GM18858 (cell line): ENCODE data around the gene OSBPL8.
"Not testable (repeated sequence)": the region's sequence is repeated elsewhere in the genome, so short reads cannot be mapped to it uniquely, and the experiment has no call there.

ENCODE experiments used
- ATAC-seq: cut with Tn5 transposase; IDR thresholded peaks from one replicate; pipeline ENCODE4 v1.9.1; 2021; ENCODE audit not compliant: unreplicated experiment

Gene OSBPL8

GRCh38 chr12:76428117-76428516, 131.5 kb downstream of the OSBPL8 start:
- no peak for ATAC-seq

GRCh38 chr12:76426160-76426559, 133.4 kb downstream of the OSBPL8 start:
- ATAC-seq = no peak

- ATAC-seq = no peak
These were observed 134.6 kb downstream of the OSBPL8 start for GRCh38 chr12:76424941-76425340.

GRCh38 chr12:76422543-76423438, 136.8 kb downstream of the OSBPL8 start:
- no peak for ATAC-seq

- no peak for ATAC-seq
These were observed 137.4 kb downstream of the OSBPL8 start for GRCh38 chr12:76422154-76422542.

- ATAC-seq = no peak
These were observed 138.5 kb downstream of the OSBPL8 start for GRCh38 chr12:76421046-76421445.

GRCh38 chr12:76420222-76420621, 139.3 kb downstream of the OSBPL8 start:
- ATAC-seq = no peak

GRCh38 chr12:76417116-76417515, 142.5 kb downstream of the OSBPL8 start:
- peak; percentile 78 for ATAC-seq

GRCh38 chr12:76413121-76413520, 146.4 kb downstream of the OSBPL8 start:
- ATAC-seq = no peak

- ATAC-seq = no peak
These were observed 148.8 kb downstream of the OSBPL8 start for GRCh38 chr12:76410781-76411180.

- no peak for ATAC-seq
These were observed 149.2 kb downstream of the OSBPL8 start for GRCh38 chr12:76410371-76410770.

- no peak for ATAC-seq
These were observed 150.5 kb downstream of the OSBPL8 start for GRCh38 chr12:76409074-76409473.

GRCh38 chr12:76407710-76408109, 151.9 kb downstream of the OSBPL8 start:
- no peak for ATAC-seq

- no peak for ATAC-seq
These were observed 157.3 kb downstream of the OSBPL8 start for GRCh38 chr12:76402259-76402658.

- no peak for ATAC-seq
These were observed 159.4 kb downstream of the OSBPL8 start for GRCh38 chr12:76400136-76400535.

GRCh38 chr12:76399040-76399439, 160.5 kb downstream of the OSBPL8 start:
- ATAC-seq = no peak

- no peak for ATAC-seq
These were observed 161.5 kb downstream of the OSBPL8 start for GRCh38 chr12:76398106-76398505.

- ATAC-seq = no peak
These were observed 168.1 kb downstream of the OSBPL8 start for GRCh38 chr12:76391461-76391860.

- no peak for ATAC-seq
These were observed 172.0 kb downstream of the OSBPL8 start for GRCh38 chr12:76387614-76388013.

GRCh38 chr12:76384560-76384959, 175.0 kb downstream of the OSBPL8 start:
- ATAC-seq = no peak

- ATAC-seq = no peak
These were observed 175.6 kb downstream of the OSBPL8 start for GRCh38 chr12:76383988-76384387.

GRCh38 chr12:76379261-76379660, 180.3 kb downstream of the OSBPL8 start:
- no peak for ATAC-seq

- ATAC-seq = not testable (repeated sequence)
These were observed 182.7 kb downstream of the OSBPL8 start for GRCh38 chr12:76376876-76377275.
